Endothelial cell of umbilical vein (primary cell): ENCODE results near the gene PDCD11. TPM values are rescaled to one million over a fixed set of nuclear protein-coding genes. Genes with fewer than 3 reads are reported as not detected.

Experiments
- BruUV-seq: library from RNA; stranded (reverse); fragments of 400-500 nt; replicated peaks from 2 replicates; lab custom pipeline; 2021; lab: Mats Ljungman, UMichigan
- CTCF ChIA-PET: fragments of 300-600, 350-600 bp; sonication (Branson Sonifier 250); formaldehyde crosslinking; loops from one replicate; lab custom pipeline; 2021; ENCODE audit warnings: antibody characterized with exemption, inconsistent platforms; lab: Charles Lee
- POLR2A ChIA-PET: fragments of 300-600, 350-600 bp; sonication (Branson Sonifier 250); formaldehyde crosslinking; loops from one replicate; lab custom pipeline; 2021; ENCODE audit warnings: antibody characterized with exemption, inconsistent platforms; lab: Charles Lee
- DNase-seq: peaks from one replicate; pipeline ENCODE4 v3.0.0-alpha.2; 2011; ENCODE audit warnings: low read depth, low spot score
- FAIRE-seq: peaks from 2 replicates; lab custom pipeline; 2011; peaks lifted over from hg19 to GRCh38; lab: Jason Lieb, UNC
- H2AFZ ChIP-seq: 2 replicates; pipeline ENCODE4 v1.6.0; 2012; ENCODE audit warnings: low read depth, low read length, control low read depth, inconsistent platforms
- H3K27ac ChIP-seq: 2 replicates; pipeline ENCODE4 v1.5.1; 2011; ENCODE audit warnings: low read depth, mild to moderate bottlenecking, control low read depth, low read length, moderate library complexity; ENCODE audit not compliant: insufficient read depth
- H3K27me3 ChIP-seq, 2 experiments: 2 replicates each; pipeline versions ENCODE4 v1.6.0 to v1.6.1; 2011; ENCODE audit warnings: low read length in 2 of 2, mixed read lengths in 1 of 2; ENCODE audit not compliant: control insufficient read depth in 2 of 2, insufficient read depth in 2 of 2
- H3K36me3 ChIP-seq, 2 experiments: 2 replicates in 1 of 2; 3 replicates in 1 of 2; pipeline ENCODE4 v1.5.1; 2011; ENCODE audit warnings: low read length in 2 of 2, mild to moderate bottlenecking in 1 of 2, moderate library complexity in 1 of 2; ENCODE audit not compliant: control insufficient read depth in 2 of 2, insufficient read depth in 2 of 2; ENCODE audit errors: extremely low read depth in 1 of 2
- H3K4me1 ChIP-seq: 3 replicates; pipeline ENCODE4 v1.5.1; 2011; ENCODE audit warnings: mild to moderate bottlenecking, low read length; ENCODE audit not compliant: control insufficient read depth, insufficient read depth; ENCODE audit errors: extremely low read depth
- H3K4me2 ChIP-seq: 2 replicates; pipeline ENCODE4 v1.6.1; 2011; ENCODE audit warnings: low read length, control low read depth, mixed read lengths; ENCODE audit not compliant: insufficient read depth
- H3K4me3 ChIP-seq, 3 experiments: fragments of 200-600 bp in 1 of 3; sonication (generic), shearing (Covaris generic) in 1 of 3; replicated peaks in 1 of 3; 2 replicates each; pipeline ENCODE4 v1.5.1; 2011 to 2016; ENCODE audit warnings: control low read depth in 3 of 3, low read length in 3 of 3, mild to moderate bottlenecking in 2 of 3, inconsistent platforms in 1 of 3, low read depth in 1 of 3, moderate library complexity in 1 of 3; ENCODE audit not compliant: insufficient read depth in 1 of 3
- H3K79me2 ChIP-seq: 2 replicates; pipeline ENCODE4 v1.6.0; 2012; ENCODE audit warnings: low read length, inconsistent platforms; ENCODE audit not compliant: control insufficient read depth, insufficient read depth
- H3K9ac ChIP-seq: replicated peaks from 2 replicates; pipeline ENCODE3; 2011; ENCODE audit warnings: low read length, control low read depth; ENCODE audit not compliant: insufficient read depth; ENCODE audit errors: extremely low read depth
- H3K9me1 ChIP-seq: replicated peaks from 3 replicates; pipeline ENCODE4 v1.6.0; 2011; ENCODE audit warnings: mild to moderate bottlenecking, low read length; ENCODE audit not compliant: control insufficient read depth, insufficient read depth; ENCODE audit errors: extremely low read depth
- H3K9me3 ChIP-seq: replicated peaks from 2 replicates; pipeline ENCODE4 v1.5.1; 2012; ENCODE audit warnings: low read length, inconsistent platforms; ENCODE audit not compliant: control insufficient read depth, insufficient read depth
- H4K20me1 ChIP-seq: replicated peaks from 2 replicates; pipeline ENCODE3; 2011; ENCODE audit warnings: mild to moderate bottlenecking, low read length; ENCODE audit not compliant: control insufficient read depth, insufficient read depth; ENCODE audit errors: extremely low read depth
- CTCF ChIP-seq, 2 donors: IDR thresholded peaks; 1 replicate in 1 of 2; 2 replicates in 1 of 2; pipeline ENCODE4 v1.5.1; 2011; ENCODE audit warnings: low read length in 2 of 2, mild to moderate bottlenecking in 2 of 2, moderate library complexity in 2 of 2, control low read depth in 1 of 2, inconsistent platforms in 1 of 2, low read depth in 1 of 2; ENCODE audit not compliant: insufficient read depth in 1 of 2; ENCODE audit errors: extremely low read depth in 1 of 2
- EZH2 ChIP-seq: IDR thresholded peaks from 2 replicates; pipeline ENCODE4 v1.6.1; 2012; ENCODE audit warnings: borderline replicate concordance, low read depth, mild to moderate bottlenecking, moderate library complexity, low read length, inconsistent platforms; ENCODE audit not compliant: severe bottlenecking
- FOS ChIP-seq: IDR thresholded peaks from 2 replicates; pipeline ENCODE4 v1.6.1; 2011; ENCODE audit warnings: mild to moderate bottlenecking, low read length, moderate library complexity, borderline replicate concordance; ENCODE audit not compliant: insufficient read depth
- GATA2 ChIP-seq: IDR thresholded peaks from 2 replicates; pipeline ENCODE4 v1.7.0; 2011; ENCODE audit warnings: low read depth, mild to moderate bottlenecking, moderate library complexity, mixed read lengths, low read length; ENCODE audit not compliant: insufficient read length, insufficient read depth
- JUN ChIP-seq: IDR thresholded peaks from 2 replicates; pipeline ENCODE4 v1.6.1; 2011; ENCODE audit warnings: borderline replicate concordance, low read depth; ENCODE audit not compliant: insufficient read length, insufficient read depth
- MAX ChIP-seq: IDR thresholded peaks from 2 replicates; pipeline ENCODE4 v1.6.1; 2011; ENCODE audit not compliant: insufficient read depth, insufficient read length
- MYC ChIP-seq: IDR thresholded peaks from one replicate; pipeline ENCODE4 v1.6.1; 2011; ENCODE audit warnings: mild to moderate bottlenecking, low read depth, low read length
- POLR2A ChIP-seq: IDR thresholded peaks from 2 replicates; pipeline ENCODE4 v1.6.1; 2012; ENCODE audit warnings: low read depth, mild to moderate bottlenecking, control low read depth, low read length
- POLR2AphosphoS5 ChIP-seq: IDR thresholded peaks from 2 replicates; pipeline ENCODE4 v1.6.1; 2012; ENCODE audit warnings: low read depth, mild to moderate bottlenecking, control low read depth, low read length, moderate library complexity; ENCODE audit not compliant: insufficient read depth
- dilution Hi-C: fragments of 300-500 bp; cut with MboI; formaldehyde crosslinking; loops from one replicate; pipeline ENCODE4 v1.15.0; 2019; ENCODE audit warnings: low sequenced_read_pairs; ENCODE audit not compliant: extremely low pct_ligation_motif_present
- intact Hi-C: fragments of 100-400 bp; cut with micrococcal nuclease; formaldehyde crosslinking; loops from one replicate; pipeline ENCODE4 v1.10.0; 2022
- polyA plus RNA-seq, 4 experiments: library from polyadenylated mRNA; depleted of rRNA in 3 of 4; stranded (reverse) in 3 of 4; unstranded in 1 of 4; fragments of >200 nt; gene quantifications; 2 replicates each; pipeline versions ENCODE4 v1.2.1 to v1.2.3, GENCODE V29; 2011 to 2012; ENCODE audit warnings: missing spikeins in 1 of 4
- total RNA-seq: library from RNA; stranded (reverse); gene quantifications from 2 replicates; pipeline ENCODE4 v1.2.3, GENCODE V29; 2021

PDCD11 gene
- total and polyA plus RNA-seq, 2 donors (not counting 3 experiments of a cell fraction or from before 2014, with no cell fraction given), result 12.6 to 52.7 TPM

GRCh38 chr10:103431902-103432301, 35.5 kb downstream of the PDCD11 start:
- ChIA-PET CTCF (interaction anchor here (1.2 kb wide), 1 partner anchor 161 kb away, joined by 4 read pairs; no protein-coding TSS in a partner anchor), POLR2A (no interaction called here)
- no peak overlapping the region for H2AFZ ChIP-seq
- FAIRE-seq (no peak), DNase-seq (no peak)
- dilution Hi-C loops, result no loop called here
- no peak overlapping the region for H3K27ac ChIP-seq
- TF ChIP-seq JUN (no peak), CTCF (IDR thresholded peaks at IDR 0.05; ENCODE audit: extremely low read depth in 1 of 2, insufficient read depth in 1 of 2, low read depth in 1 of 2, low read length in 2 of 2) (no peak), FOS (no peak), MYC (no peak), GATA2 (no peak), MAX (no peak), EZH2 (no peak), POLR2AphosphoS5 (no peak), POLR2A (no peak)
- H3K36me3 ChIP-seq, result peaks cover 16 to 29% of the 10 kb centered on the region in 2 experiments
- no peaks in the 10 kb centered on the region for H3K9me1 ChIP-seq
- BruUV-seq, result no TSS peak
- H4K20me1 ChIP-seq, result no peaks in the 10 kb centered on the region
- H3K4me2 ChIP-seq, result no peak overlapping the region
- H3K79me2 ChIP-seq, result no peaks in the 10 kb centered on the region
- no peaks in the 10 kb centered on the region for H3K27me3 ChIP-seq
- intact Hi-C loops, result loop anchor here (5.0 kb wide), 1 partner anchor 50 kb away; no protein-coding TSS in a partner anchor
- no peaks in the 10 kb centered on the region for H3K9me3 ChIP-seq
- H3K4me1 ChIP-seq, result peaks cover 9% of the 10 kb centered on the region
- H3K4me3 ChIP-seq, result no peak overlapping the region
- H3K9ac ChIP-seq, result no peak overlapping the region
